A204.1 (cell line): Measurements from ENCODE around the gene PAK5.
"Not testable (repeated sequence)": the region's sequence is repeated elsewhere in the genome, so short reads cannot be mapped to it uniquely, and the experiment has no call there.

Experiments used
- FAIRE-seq: peaks from 2 replicates; lab custom pipeline; 2012; peaks lifted over from hg19 to GRCh38; lab: Jason Lieb, UNC

Gene PAK5

GRCh38 chr20:9677100-9677623, 161.7 kb downstream of the PAK5 start:
- no peak for FAIRE-seq

DNA sequence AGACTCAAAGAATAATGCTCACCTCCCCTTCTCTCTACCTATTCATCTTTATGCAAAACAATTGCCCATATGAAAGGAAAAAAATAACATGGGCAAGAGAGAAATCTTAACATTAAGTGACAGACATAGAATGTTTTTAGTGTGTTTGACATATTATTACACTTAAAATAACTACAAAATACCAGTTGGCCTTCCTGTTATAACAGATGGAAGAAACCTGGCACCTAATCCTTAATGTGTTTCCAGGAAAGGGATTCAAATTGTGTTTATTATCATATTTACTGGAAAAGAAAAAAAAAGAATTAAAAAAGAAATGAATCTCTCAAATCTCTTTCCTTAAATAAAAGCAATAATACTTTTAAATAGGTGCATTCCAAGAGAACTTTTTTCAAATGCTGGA, 165.9 kb downstream of the PAK5 start:
- no peak for FAIRE-seq

DNA sequence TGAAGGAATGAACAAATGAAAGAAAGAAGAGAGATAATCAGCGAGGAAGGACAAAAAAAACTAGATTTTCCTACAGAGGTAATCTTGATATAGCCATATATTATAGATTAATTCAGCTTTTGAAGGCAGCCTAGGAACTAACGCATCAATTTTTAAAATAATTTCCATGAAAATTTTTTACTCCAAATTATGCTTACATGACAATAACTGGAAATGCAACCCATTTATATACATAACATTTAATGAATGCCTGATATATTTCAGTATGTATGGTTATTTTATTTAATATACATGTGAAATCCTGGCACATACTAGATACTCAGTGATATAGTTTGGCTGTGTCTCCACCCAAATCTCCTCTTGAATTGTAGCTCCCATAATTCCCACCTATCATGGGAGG, 166.8 kb downstream of the PAK5 start:
- no peak for FAIRE-seq

GRCh38 chr20:9668381-9668780, 170.5 kb downstream of the PAK5 start:
- no peak for FAIRE-seq

GRCh38 chr20:9663423-9663822, 175.5 kb downstream of the PAK5 start:
- FAIRE-seq: no peak

DNA sequence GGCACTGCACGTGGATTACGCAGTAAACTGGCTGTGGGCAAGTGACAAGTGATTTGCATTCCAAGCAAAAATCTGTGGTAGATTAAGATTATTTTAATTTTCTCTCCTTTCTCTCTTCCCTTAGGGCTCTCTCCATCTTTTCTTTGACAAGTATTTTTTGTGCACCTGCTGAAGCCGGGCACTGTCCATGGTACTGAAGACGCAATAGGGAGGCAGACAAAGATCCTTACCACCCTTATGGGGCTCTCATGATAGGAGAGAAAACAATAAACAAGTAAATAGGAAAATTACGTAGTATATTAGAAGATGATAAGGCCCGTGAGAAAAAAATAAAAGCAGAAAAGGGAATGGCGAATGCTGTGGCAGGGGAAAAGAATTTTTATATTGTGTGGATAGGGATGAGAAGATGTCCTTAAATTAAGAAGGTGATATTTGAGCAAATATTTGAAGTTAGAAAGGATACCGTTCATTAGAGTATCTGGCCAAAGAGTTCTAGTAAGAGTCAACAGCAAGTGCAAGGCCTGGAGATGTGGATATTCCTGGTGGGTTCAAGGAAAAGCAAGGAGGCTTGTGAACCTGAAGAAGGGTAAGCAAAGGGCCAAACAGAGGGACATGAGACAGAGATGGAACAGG, 178.5 kb downstream of the PAK5 start:
- no peak for FAIRE-seq

GRCh38 chr20:9647741-9648140, 191.1 kb downstream of the PAK5 start:
- FAIRE-seq: no peak

- FAIRE-seq: no peak
Observed at GRCh38 chr20:9646375-9646774, 192.5 kb downstream of the PAK5 start.

DNA sequence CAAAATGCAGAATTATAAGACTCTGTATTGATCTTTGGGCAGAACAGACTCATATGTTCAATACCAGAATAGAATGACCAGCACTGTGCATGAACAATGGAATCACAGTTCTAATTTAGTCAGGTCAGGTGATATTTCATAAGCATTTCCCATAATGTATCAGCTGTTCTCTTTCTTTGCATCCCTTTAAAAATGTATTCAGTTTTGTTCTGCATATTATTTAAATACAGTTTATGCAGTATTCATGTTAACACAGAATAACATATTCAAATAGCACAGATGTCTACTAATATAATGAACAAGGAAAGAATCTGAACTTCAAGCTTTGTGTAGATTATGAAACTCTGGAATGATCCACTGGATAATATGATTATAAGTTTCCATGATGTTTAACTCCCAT, 196.0 kb downstream of the PAK5 start:
- no peak for FAIRE-seq

GRCh38 chr20:9641499-9642000, 197.3 kb downstream of the PAK5 start:
- not testable (repeated sequence) for FAIRE-seq

GRCh38 chr20:9637889-9638288, 201.0 kb downstream of the PAK5 start:
- FAIRE-seq: no peak

DNA sequence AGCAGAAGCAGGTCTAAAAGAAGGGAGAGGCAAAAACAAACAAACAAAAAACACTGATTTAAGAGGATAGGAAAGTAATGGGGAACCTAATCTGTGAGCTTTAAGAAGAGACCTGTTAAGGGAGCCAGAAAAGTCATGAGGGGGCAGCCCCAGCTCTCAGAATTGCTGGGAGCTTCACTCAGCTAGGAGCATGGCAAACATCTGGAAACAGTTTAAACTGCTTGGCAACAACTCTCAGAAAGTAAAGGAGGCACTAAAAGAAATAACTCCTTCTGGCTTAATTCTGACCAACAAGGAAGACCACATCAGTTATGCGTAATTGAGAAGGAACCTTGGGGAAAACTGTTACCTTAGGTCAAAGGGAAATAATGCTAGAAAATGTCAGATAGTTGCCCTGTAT, 203.1 kb downstream of the PAK5 start:
- FAIRE-seq: no peak

DNA sequence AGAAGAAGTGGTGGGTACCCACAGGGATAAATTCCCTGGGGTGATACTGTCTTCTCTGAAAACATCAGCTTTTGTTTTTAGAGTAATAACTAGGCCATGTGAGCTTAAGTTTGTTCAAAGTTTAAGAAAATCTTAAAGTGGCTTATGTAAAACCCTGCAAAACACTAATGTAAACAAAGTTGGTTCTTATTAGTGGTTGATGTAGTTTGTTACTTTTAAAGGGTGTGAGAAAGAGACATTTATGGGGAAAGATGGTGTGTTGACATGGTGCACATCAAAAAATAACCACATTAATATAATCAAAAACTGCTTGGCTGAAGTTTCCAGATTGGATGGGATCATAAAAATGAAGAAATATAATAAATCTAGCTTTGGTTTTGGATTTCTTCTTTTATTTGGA, 204.5 kb downstream of the PAK5 start:
- FAIRE-seq: no peak

DNA sequence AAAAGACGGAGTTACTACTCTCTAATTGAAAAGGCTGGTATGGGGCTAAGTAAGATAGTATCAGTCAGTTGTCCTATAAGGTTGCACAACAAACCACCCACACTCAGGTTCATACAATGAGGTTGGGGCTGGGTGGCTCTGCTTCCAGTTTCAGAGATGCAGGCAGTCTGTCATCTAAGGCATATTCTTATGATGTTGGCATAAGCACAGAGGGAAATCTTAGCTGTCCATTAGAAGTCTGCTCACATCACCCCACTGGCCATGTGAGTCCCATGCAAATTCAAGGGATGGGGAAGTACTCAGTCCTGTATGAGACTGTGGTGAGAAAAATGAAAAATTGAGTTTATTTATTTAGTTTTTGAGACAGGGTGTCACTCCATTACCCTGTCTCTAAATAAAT, 205.9 kb downstream of the PAK5 start:
- no peak for FAIRE-seq

DNA sequence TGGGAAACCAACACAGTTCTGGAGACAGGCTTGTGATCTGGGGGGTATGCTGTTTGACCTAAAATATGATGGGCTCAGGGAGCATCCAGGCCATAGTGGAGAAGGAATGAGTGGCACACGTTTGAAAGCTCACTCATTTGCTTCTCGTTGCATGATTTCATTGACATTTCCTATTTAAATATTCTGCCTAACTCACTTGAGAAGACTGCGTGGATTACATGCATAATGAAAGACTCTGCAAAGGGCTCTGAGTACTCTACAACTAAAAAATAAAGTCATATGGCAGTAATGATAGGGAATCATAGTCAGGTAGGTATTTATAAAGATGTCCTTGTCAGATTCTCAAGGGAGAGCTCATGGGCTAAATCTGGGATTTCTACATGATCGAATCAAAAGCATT, 206.6 kb downstream of the PAK5 start:
- FAIRE-seq: no peak

GRCh38 chr20:9630554-9630953, 208.3 kb downstream of the PAK5 start:
- FAIRE-seq: no peak

GRCh38 chr20:9629831-9630230, 209.0 kb downstream of the PAK5 start:
- FAIRE-seq: no peak

DNA sequence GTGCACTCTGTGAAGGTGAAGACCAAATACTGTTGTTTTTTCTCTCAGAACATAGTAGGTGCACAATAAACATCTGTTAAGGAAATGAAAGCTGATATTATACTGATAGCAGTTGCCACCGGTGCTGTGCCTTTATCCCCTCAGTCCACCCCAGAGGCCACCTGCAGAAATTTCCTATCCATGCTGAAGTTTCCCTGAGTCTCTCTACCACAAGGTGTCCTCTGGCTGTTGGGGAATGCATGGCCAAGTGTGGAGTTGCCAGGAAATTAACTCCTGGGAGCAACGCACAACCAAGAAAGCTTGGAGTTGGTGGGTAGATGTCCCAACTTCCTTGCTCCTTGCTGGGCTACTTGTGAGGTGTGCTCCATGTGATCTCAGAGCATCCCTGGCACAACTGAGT, 210.3 kb downstream of the PAK5 start:
- FAIRE-seq: no peak

DNA sequence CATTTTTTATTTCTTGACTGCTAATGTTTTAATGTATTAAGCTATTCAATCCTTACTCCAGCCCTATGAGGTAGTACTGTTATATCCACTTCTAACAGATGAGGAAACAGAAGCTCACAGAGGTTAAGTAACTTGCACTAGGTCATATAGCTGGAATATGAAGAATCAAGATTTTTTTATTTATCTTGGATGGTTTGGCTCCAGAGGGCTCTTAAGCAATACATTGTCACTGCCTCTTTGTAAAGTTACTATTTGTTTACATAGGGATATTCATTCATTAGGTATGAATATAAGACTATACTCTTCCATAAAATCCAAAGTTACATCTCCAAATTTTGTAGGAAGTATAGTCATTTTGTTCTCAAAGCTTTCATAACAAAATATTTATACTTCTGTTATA, 210.7 kb downstream of the PAK5 start:
- no peak for FAIRE-seq

DNA sequence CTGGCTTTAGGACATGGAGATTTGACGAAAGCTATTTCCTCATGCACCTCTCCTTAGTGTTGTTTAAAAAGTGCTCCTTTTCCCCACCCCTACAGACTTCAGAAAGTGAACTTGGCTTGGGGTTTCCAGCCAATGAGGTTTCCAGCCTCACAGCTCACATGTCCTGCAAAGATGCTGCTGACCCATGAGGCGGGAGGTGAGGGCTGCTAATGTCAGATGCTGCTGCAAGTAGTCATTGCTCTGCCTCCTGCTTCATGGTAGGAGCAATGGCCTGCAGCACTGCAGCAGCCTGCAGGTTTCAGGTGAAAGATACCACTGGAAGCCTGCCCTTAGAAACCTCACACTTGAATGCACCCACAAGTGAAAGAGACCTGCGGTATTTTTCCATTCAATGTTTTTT, 211.7 kb downstream of the PAK5 start:
- no peak for FAIRE-seq

- no peak for FAIRE-seq
Observed at GRCh38 chr20:9626357-9626756, 212.5 kb downstream of the PAK5 start.

DNA sequence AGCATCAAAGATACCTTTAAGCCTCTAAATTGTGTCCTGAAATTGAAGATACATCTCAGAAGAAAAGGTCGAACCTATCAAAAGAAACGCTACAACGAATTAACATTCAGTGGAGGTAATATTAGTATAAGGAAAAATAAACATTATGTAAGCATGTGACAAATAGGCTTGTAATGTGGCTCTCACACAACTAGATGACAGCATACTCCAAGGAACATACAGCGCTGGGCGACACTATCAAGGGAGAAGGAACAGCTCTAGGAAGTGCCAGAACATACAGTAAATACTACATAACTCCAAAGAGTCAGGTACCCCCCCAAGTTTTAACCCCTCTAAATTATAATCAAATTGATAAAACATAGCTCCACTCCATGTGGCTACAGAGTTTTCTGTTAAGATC, 220.9 kb downstream of the PAK5 start:
- FAIRE-seq: no peak

DNA sequence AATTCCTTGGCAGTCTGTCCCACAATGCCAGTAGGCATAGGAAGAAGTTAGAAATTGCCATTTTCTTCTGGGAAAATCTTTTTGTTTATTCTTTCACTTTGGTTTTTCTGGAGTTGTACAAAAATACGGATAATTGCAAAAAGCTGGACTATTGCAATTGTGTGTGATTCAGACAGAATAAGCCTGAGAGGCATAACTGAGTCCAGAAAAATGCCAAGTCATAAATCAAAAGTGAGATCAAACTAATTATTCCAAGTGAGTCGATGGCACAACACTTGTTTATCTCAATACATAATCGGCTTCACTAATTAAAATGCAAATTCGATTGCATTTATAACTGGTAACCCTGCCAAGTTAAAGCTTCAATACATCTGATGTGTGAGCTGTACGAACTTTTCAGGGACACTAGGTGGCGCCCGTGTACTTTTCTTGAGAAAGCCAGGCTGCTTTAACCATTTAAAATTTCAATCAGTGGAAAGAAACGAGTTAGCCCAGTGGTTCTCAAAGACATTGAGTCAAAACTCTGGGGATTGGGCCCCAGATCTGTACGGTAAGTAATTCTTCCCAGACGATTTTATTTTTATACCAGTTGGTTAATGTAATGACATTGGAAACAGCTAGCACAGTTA, 221.9 kb downstream of the PAK5 start:
- peak; percentile 92 for FAIRE-seq

DNA sequence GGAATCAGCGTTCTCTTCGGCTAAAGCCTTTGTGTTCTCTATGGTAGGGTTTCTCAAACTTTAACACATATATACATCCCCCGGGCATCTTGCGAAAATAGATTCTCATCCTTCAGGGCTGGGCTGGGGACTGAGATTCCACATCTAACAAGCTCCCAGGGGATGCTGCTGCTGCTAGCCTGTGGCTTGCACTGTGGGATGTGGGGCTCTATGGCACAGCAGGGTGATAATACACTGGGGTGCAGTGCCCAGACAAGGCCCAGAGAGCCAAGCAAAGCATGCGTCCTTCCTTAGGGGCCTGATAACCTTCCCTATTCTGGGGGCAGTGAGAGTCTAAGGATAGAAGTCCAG, 222.4 kb downstream of the PAK5 start:
- no peak for FAIRE-seq
